Ishikawa (cell line): Measurements from ENCODE around the gene CABP7.

ENCODE experiments used
- CEBPB ChIP-seq: IDR thresholded peaks from 2 replicates; pipeline ENCODE4 v1.6.1; 2012
- TCF12 ChIP-seq: IDR thresholded peaks from 2 replicates; pipeline ENCODE4 v1.6.1; 2012; ENCODE audit warnings: low read depth
- USF1 ChIP-seq: IDR thresholded peaks from 2 replicates; pipeline ENCODE4 v1.6.1; 2012

- TF ChIP-seq USF1, result no peak
- TF ChIP-seq TCF12, result no peak
- TF ChIP-seq CEBPB, result no peak
Observed at GRCh38 chr22:29690476-29690875, 29.3 kb upstream of the CABP7 start.
